Breast epithelium (tissue), 4 donors: Measurements from ENCODE around the gene BTBD1. TPM values are rescaled to one million over a fixed set of nuclear protein-coding genes. Genes with fewer than 3 reads are reported as not detected.

ENCODE experiments used
- DNase-seq, 2 donors: peaks; one replicate each; pipeline ENCODE4 v3.0.0-alpha.2; 2019; ENCODE audit warnings: low spot score in 2 of 2
- H3K27ac ChIP-seq, 2 donors: fragments of 200-600 bp; sonication (generic) in 1 of 2; one replicate each; pipeline ENCODE4 v1.5.1; 2016 to 2019; ENCODE audit warnings: mild to moderate bottlenecking in 1 of 2
- H3K27me3 ChIP-seq, 2 donors: fragments of 200-600 bp; sonication (generic) in 1 of 2; one replicate each; pipeline versions ENCODE4 v1.5.1 to v1.6.0; 2017 to 2019; ENCODE audit warnings: control low read depth in 1 of 2, mild to moderate bottlenecking in 1 of 2
- H3K36me3 ChIP-seq: fragments of 200-600 bp; one replicate; pipeline ENCODE4 v1.5.1; 2019
- H3K4me1 ChIP-seq, 2 donors: fragments of 200-600 bp; sonication (generic); one replicate each; pipeline ENCODE4 v1.5.1; 2016 to 2019; ENCODE audit warnings: control low read depth in 1 of 2
- H3K4me3 ChIP-seq, 3 donors: fragments of 200-600 bp; sonication (generic); 1 replicate in 2 of 3; 2 replicates in 1 of 3; pipeline ENCODE4 v1.5.1; 2016 to 2019; ENCODE audit warnings: mild to moderate bottlenecking in 3 of 3, moderate library complexity in 2 of 3
- H3K9me3 ChIP-seq, 2 donors: fragments of 200-600 bp; sonication (generic) in 1 of 2; one replicate each; pipeline ENCODE4 v1.5.1; 2016 to 2019; ENCODE audit warnings: control low read depth in 1 of 2
- CTCF ChIP-seq, 3 donors: fragments of 450-650 bp; IDR thresholded peaks; one replicate each; pipeline ENCODE4 v1.5.1; 2016 to 2017; ENCODE audit warnings: antibody characterized with exemption in 3 of 3, mild to moderate bottlenecking in 3 of 3, moderate library complexity in 3 of 3
- POLR2A ChIP-seq: fragments of 450-650 bp; IDR thresholded peaks from one replicate; pipeline ENCODE4 v1.6.1; 2016; ENCODE audit warnings: antibody characterized with exemption, mild to moderate bottlenecking, moderate library complexity
- POLR2AphosphoS5 ChIP-seq, 3 donors: sonication (generic); formaldehyde crosslinking; IDR thresholded peaks; one replicate each; pipeline ENCODE4 v1.6.1; 2017; ENCODE audit warnings: antibody characterized with exemption in 3 of 3
- intact Hi-C: fragments of 100-400 bp; cut with DNase I; formaldehyde crosslinking; loops from one replicate; pipeline ENCODE4 v1.15.1; 2023; ENCODE audit warnings: low total_unique reads
- total RNA-seq, 3 donors: library from RNA; depleted of rRNA; stranded (reverse); fragments of >200 nt; gene quantifications; one replicate each; pipeline ENCODE4 v1.1.0, GENCODE V29; 2016

BTBD1 gene
- total RNA-seq, 3 donors from 2014 or later: 71.1 to 88.8 (median 87.5) TPM

DNA sequence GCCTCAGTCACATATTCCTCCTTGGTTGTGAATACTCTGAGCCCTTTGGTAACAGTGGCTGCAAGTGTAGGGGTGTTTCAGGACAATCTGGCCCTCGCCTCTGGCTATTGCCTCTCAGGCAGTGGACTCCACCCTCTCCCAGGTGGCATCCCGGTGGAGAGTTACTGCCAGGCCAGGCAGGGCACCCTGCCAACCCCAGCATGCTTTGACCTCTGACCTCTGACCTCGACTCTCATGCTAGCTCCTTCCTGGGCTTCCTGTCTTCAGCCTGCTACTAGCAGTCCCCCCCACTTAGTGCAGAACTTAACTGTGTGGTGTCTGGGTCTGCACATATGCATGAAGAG, 45.9 kb upstream of the BTBD1 start:
- DNase-seq: no peak
- intact Hi-C loops: no loop called here
- Histone ChIP-seq H3K27me3 (peaks cover 0 to 28% of the 10 kb centered on the region in 2 donors), H3K27ac (peak overlapping the region in 1 of 2 donors; percentile 70), H3K9me3 (no peaks in the 10 kb centered on the region), H3K4me1 (no peaks in the 10 kb centered on the region), H3K4me3 (no peak overlapping the region), H3K36me3 (no peaks in the 10 kb centered on the region)
- TF ChIP-seq CTCF (IDR thresholded peaks at IDR 0.05): no peak
- no peak for TF ChIP-seq POLR2A
- peak in 1 of 3 donors; percentile 23 for TF ChIP-seq POLR2AphosphoS5 (IDR thresholded peaks at IDR 0.05)

DNA sequence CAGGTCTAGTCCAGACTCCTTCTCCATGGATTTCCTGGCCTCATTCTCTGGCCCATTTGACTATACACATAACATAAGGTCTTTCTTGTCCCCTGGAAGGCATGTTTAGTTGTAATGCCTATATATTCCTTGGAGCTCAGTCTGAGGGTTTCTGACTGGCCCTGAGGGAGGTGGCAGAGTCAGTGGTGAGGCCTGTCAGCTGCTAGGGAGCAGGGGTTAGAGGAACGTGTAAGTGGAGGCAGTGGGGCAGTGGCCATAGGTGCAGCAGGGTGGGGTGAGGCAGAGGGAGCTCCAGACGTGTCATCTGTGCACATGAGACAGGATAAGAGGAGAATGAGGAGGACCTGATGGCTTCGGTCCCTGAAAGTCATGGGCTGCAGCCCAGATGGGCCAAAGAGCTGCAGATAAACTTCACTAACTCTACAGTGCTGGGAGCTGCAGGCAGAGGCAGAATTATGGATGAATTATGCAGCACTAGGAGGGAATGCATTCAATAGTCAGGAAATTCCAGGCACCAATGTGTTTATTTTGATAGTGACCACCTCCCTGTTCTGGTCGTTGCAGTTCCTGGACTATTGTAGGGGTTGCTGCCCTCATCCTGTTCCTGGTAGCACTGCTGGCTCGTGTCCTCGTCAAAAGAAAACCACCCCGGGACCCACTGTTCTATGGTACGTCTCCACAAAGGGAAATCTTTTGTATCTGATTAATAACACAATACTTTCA, 45.3 kb upstream of the BTBD1 start:
- H3K4me1 ChIP-seq: peaks cover 0 to 1% of the 10 kb centered on the region in 2 donors
- intact Hi-C loops: no loop called here
- no peaks in the 10 kb centered on the region for H3K36me3 ChIP-seq
- H3K9me3 ChIP-seq: no peaks in the 10 kb centered on the region
- TF ChIP-seq CTCF (IDR thresholded peaks at IDR 0.05) (no peak), POLR2AphosphoS5 (IDR thresholded peaks at IDR 0.05) (no peak), POLR2A (no peak)
- H3K27ac ChIP-seq: peak overlapping the region in 1 of 2 donors; percentile 70
- H3K27me3 ChIP-seq: peaks cover 0 to 34% of the 10 kb centered on the region in 2 donors
- DNase-seq: no peak
- H3K4me3 ChIP-seq: no peak overlapping the region

DNA sequence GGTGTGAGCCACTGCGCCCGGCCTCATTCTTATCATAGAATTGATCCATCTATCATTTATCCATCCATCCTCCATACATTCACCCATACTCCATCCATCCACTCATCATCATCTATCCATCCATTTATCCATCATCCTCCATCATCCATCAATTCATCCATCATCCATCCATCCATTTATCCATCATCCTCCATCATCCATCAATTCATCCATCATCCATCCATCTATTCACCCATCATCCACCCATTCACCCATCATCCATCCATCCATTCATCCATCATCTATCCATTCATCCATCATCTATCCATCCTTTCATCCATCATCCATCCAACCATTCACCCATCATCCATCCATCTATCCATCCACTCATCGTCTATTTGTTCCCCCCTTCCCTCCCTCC, 44.1 kb upstream of the BTBD1 start:
- DNase-seq: no peak
- peaks cover 0 to 35% of the 10 kb centered on the region in 2 donors for H3K27me3 ChIP-seq
- no peaks in the 10 kb centered on the region for H3K9me3 ChIP-seq
- H3K4me3 ChIP-seq: no peak overlapping the region
- TF ChIP-seq POLR2AphosphoS5 (IDR thresholded peaks at IDR 0.05) (no peak), POLR2A (no peak), CTCF (IDR thresholded peaks at IDR 0.05) (no peak)
- no peak overlapping the region for H3K27ac ChIP-seq
- H3K36me3 ChIP-seq: no peaks in the 10 kb centered on the region
- H3K4me1 ChIP-seq: peaks cover 0 to 4% of the 10 kb centered on the region in 2 donors
- intact Hi-C loops: no loop called here

- Histone ChIP-seq H3K4me1 (peaks cover 0 to 4% of the 10 kb centered on the region in 2 donors), H3K27ac (no peak overlapping the region), H3K36me3 (no peaks in the 10 kb centered on the region), H3K4me3 (no peak overlapping the region), H3K27me3 (peaks cover 0 to 35% of the 10 kb centered on the region in 2 donors), H3K9me3 (no peaks in the 10 kb centered on the region)
- intact Hi-C loops: no loop called here
- TF ChIP-seq POLR2A: no peak
- TF ChIP-seq POLR2AphosphoS5 (IDR thresholded peaks at IDR 0.05): no peak
- TF ChIP-seq CTCF (IDR thresholded peaks at IDR 0.05): no peak
- DNase-seq: no peak
These were observed 43.3 kb upstream of the BTBD1 start for GRCh38 chr15:83110381-83110780.

GRCh38 chr15:83109532-83109931, 42.5 kb upstream of the BTBD1 start:
- no peaks in the 10 kb centered on the region for H3K9me3 ChIP-seq
- intact Hi-C loops: no loop called here
- DNase-seq: no peak
- peaks cover 0 to 4% of the 10 kb centered on the region in 2 donors for H3K4me1 ChIP-seq
- peaks cover 0 to 35% of the 10 kb centered on the region in 2 donors for H3K27me3 ChIP-seq
- H3K4me3 ChIP-seq: peak overlapping the region in 1 of 3 donors; percentile 73
- H3K27ac ChIP-seq: peak overlapping the region in 1 of 2 donors; percentile 7
- no peaks in the 10 kb centered on the region for H3K36me3 ChIP-seq
- no peak for TF ChIP-seq POLR2AphosphoS5 (IDR thresholded peaks at IDR 0.05)
- TF ChIP-seq CTCF (IDR thresholded peaks at IDR 0.05): no peak
- no peak for TF ChIP-seq POLR2A
